ENCODE data around the gene VAMP8. TPM values are rescaled to one million over a fixed set of nuclear protein-coding genes. Genes with fewer than 3 reads are reported as not detected.

The VAMP8 gene
- total and polyA plus RNA-seq, 2 of the 8 experiments (the other 6 are each of a cell fraction or from before 2014, with no cell fraction given), result 34.4 to 69.7 TPM

GRCh38 chr2:85531589-85531988, 45.8 kb upstream of the VAMP8 start:
- Histone ChIP-seq H4K5ac (ENCODE audit: insufficient read length, low read depth, low read length) (no peak overlapping the region), H4K8ac (ENCODE audit: extremely low read depth, insufficient read depth, low read length) (no peak overlapping the region), H4K20me1 (replicated peaks in 1 of 2; ENCODE audit: control insufficient read depth in 1 of 2, insufficient read depth in 2 of 2, low read length in 2 of 2) (no peaks in the 10 kb centered on the region), H3K23ac (ENCODE audit: insufficient read length) (no peak overlapping the region), H3K27ac (ENCODE audit: low read depth, low read length) (no peak overlapping the region), H3K9ac (replicated peaks in 1 of 4; ENCODE audit: extremely low read depth in 1 of 4, low read depth in 3 of 4, low read length in 3 of 4) (no peak overlapping the region), H3K23me2 (ENCODE audit: low read depth, low read length) (no peaks in the 10 kb centered on the region), H3K18ac (ENCODE audit: extremely low read depth, low read length) (no peak overlapping the region), H2BK120ac (replicated peaks; ENCODE audit: low read depth, low read length) (no peak overlapping the region), H3K14ac (ENCODE audit: insufficient read length) (no peak overlapping the region), H2BK20ac (ENCODE audit: low read length) (no peak overlapping the region), H3K27me3 (replicated peaks in 1 of 4; ENCODE audit: control insufficient read depth in 3 of 4, extremely low read depth in 1 of 4, insufficient read depth in 3 of 4, low read length in 3 of 4) (no peaks in the 10 kb centered on the region), H2BK12ac (ENCODE audit: low read depth, low read length) (no peak overlapping the region), H3K79me1 (ENCODE audit: low read depth, low read length) (no peaks in the 10 kb centered on the region), H3K4ac (replicated peaks; ENCODE audit: insufficient read length, low read depth, low read length) (no peak overlapping the region), H4K91ac (replicated peaks; ENCODE audit: insufficient read length, low read length) (no peak overlapping the region), H3K56ac (replicated peaks; ENCODE audit: insufficient read length, low read depth, low read length) (no peak overlapping the region), H3K4me1 (replicated peaks in 1 of 4; ENCODE audit: control insufficient read depth in 3 of 4, insufficient read depth in 4 of 4, low read length in 3 of 4) (no peaks in the 10 kb centered on the region), H2AK5ac (ENCODE audit: low read depth, low read length) (no peak overlapping the region), H2BK5ac (ENCODE audit: low read depth, low read length) (no peak overlapping the region), H3K4me2 (ENCODE audit: insufficient read depth in 1 of 2, low read depth in 2 of 2, low read length in 2 of 2) (no peak overlapping the region), H3K79me2 (ENCODE audit: control insufficient read depth in 1 of 2, insufficient read depth in 2 of 2, low read length in 2 of 2) (peaks cover 0 to 3% of the 10 kb centered on the region in 2 experiments; a peak in 1 of 4 replicates), H3K4me3 (ENCODE audit: extremely low read depth in 1 of 4, insufficient read depth in 2 of 4, low read depth in 3 of 4, low read length in 4 of 4) (no peak overlapping the region), H2AFZ (ENCODE audit: low read length) (no peak overlapping the region), H3K9me3 (ENCODE audit: insufficient read depth in 2 of 2, low read depth in 1 of 2, low read length in 1 of 2) (no peaks in the 10 kb centered on the region), H2BK15ac (ENCODE audit: low read length) (no peak overlapping the region), H3K36me3 (ENCODE audit: control insufficient read depth in 2 of 4, insufficient read depth in 4 of 4, low read length in 3 of 4) (no peaks in the 10 kb centered on the region)
- ChIA-PET POLR2A (ENCODE audit: partially characterized antibody) (interaction anchor here (0.6 to 38.6 kb wide), 5 partner anchors 9 to 99 kb away, joined by 3 to 1889 read pairs (median 347); partner anchors contain the start of genes CAPG, GGCX and SH2D6), CTCF (ENCODE audit: partially characterized antibody) (interaction anchor here (1.0 to 1.5 kb wide), 7 partner anchors 9 to 142 kb away, joined by 3 to 4 read pairs (median 3); no protein-coding TSS in a partner anchor)
- FAIRE-seq (no peak), DNase-seq (ENCODE audit: low read depth in 1 of 2, low spot score in 2 of 2) (no peak)
- 52% methylated on average over 2 of the region's 2 CpGs; no CpG with 5 or more reads in 1 of the 2 experiments for WGBS, 2 experiments (ENCODE audit: extremely low coverage in 1 of 2, insufficient coverage in 1 of 2, insufficient read length in 1 of 2, insufficient replicate concordance in 2 of 2, low coverage in 1 of 2, low lambda C conversion rate in 2 of 2, missing lambda C conversion rate in 1 of 2)
- TF ChIP-seq SP2 (IDR thresholded peaks at IDR 0.05; ENCODE audit: low read length) (no peak), CTCF (IDR thresholded peaks at IDR 0.05; ENCODE audit: control extremely low read depth in 1 of 3, insufficient read depth in 1 of 3, low read depth in 1 of 3, low read length in 3 of 3) (no peak), SRF (IDR thresholded peaks at IDR 0.05; ENCODE audit: low read depth, low read length) (no peak), SIN3A (conservative IDR thresholded peaks at IDR 0.05 in 1 of 2, IDR thresholded peaks at IDR 0.05 in 1 of 2; ENCODE audit: low read depth in 1 of 2, low read length in 2 of 2) (no peak), MAFK (IDR thresholded peaks at IDR 0.05; ENCODE audit: low read depth, low read length) (no peak), NRF1 (IDR thresholded peaks at IDR 0.05; ENCODE audit: low read depth, low read length) (no peak), RFX5 (IDR thresholded peaks at IDR 0.05; ENCODE audit: borderline replicate concordance, low read depth, low read length) (no peak), TCF12 (IDR thresholded peaks at IDR 0.05; ENCODE audit: low read depth, low read length) (no peak), TAF1 (IDR thresholded peaks at IDR 0.05; ENCODE audit: low read depth, low read length) (no peak), KDM4A (IDR thresholded peaks at IDR 0.05; ENCODE audit: low read depth, low read length, severe bottlenecking) (no peak), RNF2 (IDR thresholded peaks at IDR 0.05; ENCODE audit: borderline replicate concordance, low read depth, low read length, missing control alignments, poor library complexity, severe bottlenecking) (no peak)

Data from H1 (cell line).